HG03571 (cell line): ENCODE measurements around the gene GCNT2.
"Not testable (repeated sequence)": the region's sequence is repeated elsewhere in the genome, so short reads cannot be mapped to it uniquely, and the experiment has no call there.

Experiments
- ATAC-seq: cut with Tn5 transposase; IDR thresholded peaks from one replicate; pipeline ENCODE4 v1.9.1; 2021; ENCODE audit not compliant: unreplicated experiment

GCNT2 gene

DNA sequence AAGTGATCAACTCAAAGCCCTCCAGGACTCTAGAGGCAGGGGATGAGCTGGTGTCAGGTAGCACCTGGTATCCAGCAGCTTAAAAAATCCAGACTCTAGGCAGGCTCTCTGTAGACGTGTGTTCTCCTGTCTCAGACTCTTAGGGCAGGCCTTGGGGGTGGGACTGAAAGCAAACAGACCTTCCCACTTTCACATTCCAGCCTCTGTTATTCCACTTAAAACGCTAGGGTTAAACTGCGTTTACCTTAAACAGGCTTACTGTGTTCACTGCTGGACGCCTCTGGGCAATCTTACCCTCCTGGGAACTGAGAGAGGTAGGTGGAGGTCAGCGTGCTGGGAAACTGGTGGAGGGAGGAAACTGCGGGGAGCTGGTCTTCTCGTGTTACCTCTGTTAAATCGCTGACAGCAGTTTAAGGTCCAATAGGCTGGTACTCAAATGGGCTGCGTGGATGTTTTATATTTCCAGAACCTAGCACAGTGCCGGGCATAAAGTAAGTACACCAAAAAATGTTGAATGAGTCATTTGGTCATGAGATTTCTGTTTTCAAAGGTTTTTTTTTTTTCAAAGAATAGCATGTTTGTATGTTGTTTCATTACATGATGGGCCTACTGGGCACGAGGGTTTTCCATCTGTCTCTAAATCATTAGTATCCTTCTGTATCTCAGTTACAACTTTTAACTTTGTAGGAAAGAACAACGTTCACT is at the start of gene GCNT2:
Gene GCNT2 (plus strand): TSS at position 248 of the 705 bp plus-strand sequence. CDS start 7,561 bp downstream, outside the sequence.
- peak; percentile 64 for ATAC-seq

- ATAC-seq, result no peak
Measured at GRCh38 chr6:10472634-10473033, 48.5 kb upstream of the GCNT2 start.

- ATAC-seq, result peak; percentile 59
Measured at GRCh38 chr6:10478187-10479040, 42.7 kb upstream of the GCNT2 start.

DNA sequence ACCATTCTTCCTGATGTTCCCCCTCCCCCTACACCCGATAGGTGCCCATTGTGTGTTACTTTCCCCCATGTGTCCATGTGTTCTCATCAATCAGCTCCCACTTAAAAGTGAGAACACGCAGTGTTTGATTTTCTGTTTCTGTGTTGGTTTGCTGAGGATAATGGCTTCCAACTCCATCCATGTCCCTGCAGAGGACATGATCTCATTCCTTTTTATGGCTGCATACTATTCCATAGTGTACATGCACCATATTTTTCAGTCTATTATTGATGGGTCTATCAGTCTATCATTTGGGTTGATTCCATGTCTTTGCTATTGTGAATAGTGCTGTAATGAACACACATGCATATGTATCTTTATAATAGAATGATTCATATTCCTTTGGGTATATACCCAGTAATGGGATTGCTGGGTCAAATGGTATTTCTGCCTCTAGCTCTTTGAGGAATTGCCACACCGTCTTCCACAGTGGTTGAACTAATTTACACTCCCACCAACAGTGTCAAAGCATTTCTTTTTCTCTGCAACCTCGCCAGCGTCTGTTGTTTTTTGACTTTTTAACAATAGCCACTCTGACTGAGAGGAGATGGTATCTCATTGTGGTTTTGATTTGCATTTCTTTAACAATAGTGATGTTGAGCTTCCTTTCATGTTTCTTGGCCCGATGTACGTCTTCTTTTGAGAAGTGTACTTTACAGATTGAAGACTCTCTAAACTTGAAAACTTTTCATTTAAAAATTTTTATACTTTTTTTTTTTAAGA is 41.0 kb upstream of the GCNT2 start:
- ATAC-seq, result no peak

DNA sequence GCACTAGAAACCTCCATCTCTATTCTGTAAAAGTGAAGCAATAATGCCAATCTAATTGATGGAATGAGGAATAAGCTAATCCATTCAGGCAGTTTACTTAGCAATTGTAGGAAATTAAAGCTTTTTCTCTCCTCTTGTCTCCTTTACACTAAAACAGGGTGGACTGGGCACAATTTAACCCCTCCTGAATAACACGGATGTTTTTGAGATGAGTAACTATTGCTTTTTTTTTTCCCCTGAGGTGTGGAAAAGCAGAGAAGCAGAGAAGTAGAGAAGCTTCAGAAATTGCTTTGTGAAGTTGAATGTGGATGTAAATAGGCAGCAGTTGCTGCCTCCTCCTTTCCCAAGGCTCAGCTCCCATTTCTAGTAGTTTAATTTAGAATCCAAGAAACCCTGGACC is 40.0 kb upstream of the GCNT2 start:
- no peak for ATAC-seq

DNA sequence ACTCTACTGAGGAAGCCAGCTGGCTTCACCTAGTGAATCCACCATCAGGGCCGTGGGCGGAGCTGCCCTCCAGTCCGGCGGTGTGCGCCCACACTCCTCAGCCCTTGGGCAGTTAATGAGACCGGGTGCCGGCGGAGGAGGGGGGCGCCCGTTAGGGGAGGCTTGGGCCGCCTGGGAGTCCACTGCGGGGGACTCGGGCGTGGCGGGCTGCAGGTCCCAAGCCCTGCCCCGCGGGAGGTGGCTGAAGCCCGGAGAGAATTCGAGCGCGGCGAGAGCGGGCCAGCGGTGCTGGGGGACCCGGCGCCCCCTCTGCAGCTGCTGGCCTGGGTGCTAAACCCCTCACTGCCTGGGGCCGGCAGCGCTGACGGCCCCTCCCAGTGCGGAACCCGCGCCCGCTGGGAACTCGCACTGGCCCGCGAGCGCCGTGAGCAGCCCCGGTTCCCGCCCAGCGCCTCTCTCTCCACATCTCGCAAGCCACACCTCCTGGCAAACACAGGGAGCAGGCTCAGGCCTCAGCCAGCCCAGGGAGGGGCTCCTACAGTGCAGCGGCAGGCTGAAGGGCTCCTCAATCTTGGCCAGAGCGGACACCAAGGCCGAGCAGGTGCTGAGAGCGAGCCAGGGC is 38.4 kb upstream of the GCNT2 start:
- no peak for ATAC-seq

DNA sequence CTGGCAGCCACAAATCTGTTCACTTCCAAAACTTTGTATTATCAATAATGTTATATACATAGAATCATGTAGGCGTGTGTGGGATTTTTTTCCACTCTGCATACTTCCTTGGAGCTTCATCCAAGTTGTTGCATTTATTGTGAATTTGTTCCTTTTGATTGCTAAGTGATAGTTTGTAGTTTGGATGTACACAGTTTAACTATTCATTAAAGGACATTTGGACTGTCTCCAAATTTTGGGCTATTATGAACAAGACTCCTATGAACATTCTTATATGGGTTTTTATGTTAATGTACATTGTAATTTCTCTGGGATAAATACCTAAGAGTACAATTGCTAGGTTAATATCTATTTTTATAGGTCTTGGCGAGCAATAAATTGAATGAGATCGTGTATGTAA is 36.2 kb upstream of the GCNT2 start:
- ATAC-seq, result no peak

- no peak for ATAC-seq
Measured at GRCh38 chr6:10485406-10485805, 35.7 kb upstream of the GCNT2 start.

DNA sequence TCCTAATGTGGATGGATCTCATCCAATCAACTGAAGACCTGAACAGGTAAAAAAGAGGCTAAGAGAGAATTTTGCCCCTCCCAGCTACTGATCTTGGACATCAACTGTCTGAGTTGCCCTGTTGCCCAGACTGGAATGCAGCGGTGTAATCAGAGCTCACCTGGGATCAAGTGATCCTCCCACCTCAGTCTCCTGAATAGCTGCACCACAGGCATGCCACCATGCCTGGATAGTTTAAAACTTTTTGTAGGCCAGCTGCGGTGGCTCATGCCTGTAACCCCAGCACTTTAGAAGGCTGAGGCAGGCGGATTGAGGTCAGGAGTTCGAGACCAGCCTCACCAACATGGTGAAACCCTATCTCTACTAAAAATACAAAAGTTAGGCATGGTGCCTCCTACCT is 34.9 kb upstream of the GCNT2 start:
- no peak for ATAC-seq

DNA sequence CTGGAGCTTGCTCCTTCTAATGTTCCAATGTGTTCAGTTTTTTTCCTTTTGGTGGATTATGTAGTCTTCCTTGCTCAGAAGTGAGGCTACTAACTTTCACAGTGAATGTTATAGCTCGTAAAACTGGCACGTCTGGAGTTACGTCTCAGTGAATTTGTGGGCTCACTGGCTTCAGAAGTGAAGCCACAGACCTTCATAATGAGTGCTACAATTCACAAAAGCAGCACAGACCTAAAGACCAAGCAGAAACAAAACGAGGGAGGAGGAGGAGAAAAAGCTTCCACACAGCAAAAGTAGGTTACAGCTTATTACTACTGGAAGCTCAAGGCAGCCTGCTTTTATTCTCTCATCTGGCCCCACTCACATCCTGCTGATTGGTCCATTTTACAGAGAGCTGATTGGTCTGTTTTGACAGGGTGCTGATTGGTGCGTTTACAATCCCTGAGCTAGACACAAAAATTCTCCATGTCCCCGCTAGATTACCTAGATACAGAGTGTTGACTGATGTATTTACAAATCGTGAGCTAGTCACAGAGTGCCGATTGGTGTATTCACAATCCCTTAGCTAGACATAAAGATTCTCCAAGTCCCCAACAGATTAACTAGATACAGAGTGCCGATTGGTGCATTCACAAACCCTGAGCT is 34.1 kb upstream of the GCNT2 start:
- ATAC-seq, result not testable (repeated sequence)

DNA sequence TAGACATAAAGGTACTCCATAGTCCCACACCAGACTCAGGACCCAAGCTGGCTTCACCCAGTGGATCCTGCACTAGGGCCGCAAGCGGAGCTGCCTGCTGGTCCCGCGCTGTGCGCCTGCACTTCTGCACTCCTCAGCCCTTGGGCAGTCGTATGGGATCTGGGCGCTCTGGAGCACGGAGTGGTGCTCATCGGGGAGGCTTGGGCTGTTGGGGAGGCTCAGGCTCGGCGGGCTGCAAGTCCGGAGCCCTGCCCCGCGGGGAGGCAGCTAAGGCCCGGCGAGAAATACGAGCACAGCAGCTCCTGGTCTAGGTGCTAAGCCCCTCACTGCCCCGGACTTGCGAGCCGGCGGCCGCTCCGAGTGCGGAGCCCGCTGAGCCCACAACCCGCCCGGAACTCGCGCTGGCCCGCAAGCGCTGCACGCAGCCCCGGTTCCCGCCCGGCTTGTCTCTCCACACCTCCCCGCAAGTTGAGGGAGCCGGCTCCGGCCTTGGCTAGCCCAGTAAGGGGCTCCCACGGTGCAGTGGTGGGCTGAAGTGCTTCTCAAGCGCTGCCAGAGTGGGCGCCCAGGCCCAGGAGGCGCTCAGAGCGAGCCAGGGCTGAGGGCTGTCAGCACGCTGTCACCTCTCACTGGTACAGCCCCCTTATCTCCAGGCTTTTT is 33.4 kb upstream of the GCNT2 start:
- no peak for ATAC-seq

DNA sequence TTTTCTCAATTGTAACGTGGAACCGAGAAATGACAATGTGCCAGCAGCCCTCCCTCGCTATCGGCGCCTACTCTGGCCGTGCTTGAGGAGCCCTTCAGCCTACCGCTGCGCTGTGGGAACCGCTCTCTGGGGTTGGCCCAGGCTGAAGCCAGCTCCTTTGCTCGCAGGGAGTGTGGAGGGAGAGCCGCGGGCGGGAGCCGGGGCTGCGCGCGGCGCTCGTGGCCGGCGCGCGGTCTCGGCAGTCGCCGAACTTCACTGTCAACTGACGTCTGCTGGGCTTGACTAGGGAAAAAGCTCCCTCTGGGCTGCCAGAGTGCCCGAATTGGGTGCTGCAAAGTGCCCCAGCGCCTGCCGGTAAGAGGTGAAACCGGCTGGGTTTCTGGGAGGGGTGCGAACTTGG is 29.7 kb upstream of the GCNT2 start:
- no peak for ATAC-seq

DNA sequence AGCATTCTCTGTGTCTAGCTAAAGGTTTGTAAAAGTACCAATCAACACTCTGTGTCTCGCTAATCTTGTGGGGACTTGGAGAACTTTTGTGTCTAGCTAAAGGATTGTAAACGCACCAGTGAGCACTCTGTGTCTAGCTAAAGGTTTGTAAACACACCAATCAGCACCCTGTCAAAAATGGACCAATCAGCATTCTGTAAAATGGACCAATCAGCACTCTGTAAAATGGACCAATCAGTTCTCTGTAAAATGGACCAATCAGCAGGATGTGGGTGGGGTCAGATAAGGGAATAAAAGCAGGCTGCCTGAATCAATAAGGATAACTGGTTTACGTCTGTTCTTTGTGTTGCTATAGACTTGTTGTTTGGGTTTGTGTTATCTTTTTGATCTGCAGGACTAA is 29.2 kb upstream of the GCNT2 start:
- ATAC-seq, result not testable (repeated sequence)

GRCh38 chr6:10495029-10495428 is 26.1 kb upstream of the GCNT2 start:
- ATAC-seq, result no peak

DNA sequence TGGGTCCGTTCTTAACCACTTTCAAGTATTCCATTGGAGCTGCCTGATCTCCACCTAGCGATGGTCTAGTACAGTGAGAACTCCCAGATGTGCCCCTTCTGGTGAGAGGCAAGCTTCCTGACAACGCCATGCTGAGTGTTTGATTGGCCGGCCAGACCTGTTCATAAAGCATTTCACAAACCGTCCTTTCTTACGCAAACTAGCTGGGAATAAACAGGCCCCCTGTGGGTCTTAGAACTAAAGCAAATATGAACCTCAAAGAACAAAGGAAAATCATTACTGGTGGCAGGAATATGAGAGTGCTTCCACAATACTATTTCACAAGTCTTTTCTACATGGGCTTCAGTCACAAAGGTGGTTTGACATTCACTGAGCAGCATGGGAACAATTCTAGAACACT is 15.6 kb upstream of the GCNT2 start:
- ATAC-seq, result no peak

- ATAC-seq, result no peak
Measured at GRCh38 chr6:10507298-10507697, 13.9 kb upstream of the GCNT2 start.

GRCh38 chr6:10507715-10508114 is 13.4 kb upstream of the GCNT2 start:
- no peak for ATAC-seq

GRCh38 chr6:10510592-10511367 is 10.4 kb upstream of the GCNT2 start:
- ATAC-seq, result peak; percentile 96

DNA sequence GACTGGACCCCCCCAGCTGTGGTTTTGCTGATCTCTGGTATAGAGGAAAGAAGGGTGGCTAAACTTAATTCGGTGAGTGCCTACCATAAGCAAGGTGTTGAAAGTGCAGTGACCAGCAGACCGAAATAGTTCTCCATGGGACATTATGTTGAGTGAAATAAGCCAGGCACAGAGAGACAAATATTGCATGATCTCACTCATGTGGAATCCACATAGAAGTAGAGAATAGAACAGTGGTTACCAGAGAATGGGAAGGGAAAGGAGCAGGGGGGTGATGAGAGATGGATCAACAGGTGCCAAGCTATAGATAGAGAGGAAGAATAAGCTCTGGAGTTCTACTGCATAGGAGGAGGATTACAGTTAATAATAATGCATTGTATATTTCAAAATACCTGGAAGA is 9.7 kb upstream of the GCNT2 start:
- no peak for ATAC-seq
